ENCODE data around the gene THBS4.

The THBS4 gene

DNA sequence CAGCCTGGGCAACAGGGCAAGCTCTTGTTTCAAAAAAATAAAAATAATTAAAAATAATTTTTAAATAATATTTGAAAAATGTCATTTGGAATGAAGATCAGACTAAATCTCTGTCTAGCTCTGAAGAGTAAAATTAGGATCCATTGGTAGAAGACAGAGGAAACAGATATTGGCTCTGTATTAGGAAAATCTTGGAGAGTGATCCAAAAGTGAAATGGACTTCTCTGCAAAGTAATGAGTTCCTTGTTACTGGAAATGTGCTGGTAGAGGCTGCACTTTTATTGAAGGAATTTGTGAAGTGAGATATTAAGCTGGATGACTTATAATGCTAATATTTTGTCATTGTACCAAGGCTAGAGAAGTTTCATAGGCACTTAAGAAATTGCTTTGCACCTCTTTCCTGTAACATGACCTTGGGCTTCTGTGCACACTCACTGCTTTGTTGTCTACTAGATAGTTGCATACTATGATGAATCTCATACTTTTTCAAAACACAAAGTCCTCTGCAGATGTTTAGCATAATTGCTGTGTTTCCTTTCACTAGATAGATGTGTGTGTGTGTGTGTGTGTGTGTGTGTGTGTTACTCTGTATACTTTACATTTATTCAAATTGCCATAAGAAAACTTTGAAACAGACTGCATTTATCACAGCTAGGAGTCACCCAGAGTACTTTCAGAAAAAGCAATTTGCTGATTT, 13.1 kb downstream of the THBS4 start:
- DNase-seq (ENCODE audit: low read depth in 2 of 2), result no peak

DNA sequence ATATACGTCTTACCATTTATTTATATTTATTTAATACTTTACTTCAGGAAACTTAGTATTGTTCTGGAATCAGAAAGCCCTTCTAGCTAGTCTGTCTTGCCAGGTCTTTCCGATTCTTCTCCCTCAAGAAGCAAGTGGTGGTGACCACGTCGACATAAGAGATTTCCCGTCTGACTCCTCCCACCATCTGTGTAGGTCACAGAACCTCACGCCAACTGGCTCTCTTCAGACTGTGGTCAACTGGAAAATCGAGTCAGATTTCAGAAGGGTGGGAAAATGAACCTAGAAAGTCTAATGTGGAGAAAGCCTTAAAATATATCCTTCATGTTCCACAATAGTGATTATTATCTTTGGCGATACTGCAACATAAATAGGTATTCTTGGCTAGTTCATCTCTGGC, 17.3 kb downstream of the THBS4 start:
- DNase-seq (ENCODE audit: low read depth in 2 of 2), result no peak

DNA sequence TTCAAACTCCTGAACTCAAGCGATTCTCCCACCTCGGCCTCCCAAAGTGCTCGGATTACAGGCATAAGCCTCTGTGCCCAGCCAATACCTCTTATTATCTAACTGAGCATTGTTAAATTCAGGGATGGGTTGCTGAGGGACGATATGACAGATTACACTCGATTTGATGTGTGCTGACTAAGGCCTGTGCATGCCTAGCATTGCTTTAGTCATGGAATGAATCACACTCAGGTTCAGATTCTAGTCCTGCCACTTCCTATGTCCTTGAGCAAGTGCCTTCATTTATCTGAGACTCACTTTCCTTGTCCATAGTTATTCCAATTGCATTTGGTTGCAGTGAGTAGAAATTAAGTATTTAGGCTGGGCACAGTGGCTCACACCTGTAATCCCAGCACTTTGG, 19.5 kb downstream of the THBS4 start:
- no peak for DNase-seq (ENCODE audit: low read depth in 2 of 2)

DNA sequence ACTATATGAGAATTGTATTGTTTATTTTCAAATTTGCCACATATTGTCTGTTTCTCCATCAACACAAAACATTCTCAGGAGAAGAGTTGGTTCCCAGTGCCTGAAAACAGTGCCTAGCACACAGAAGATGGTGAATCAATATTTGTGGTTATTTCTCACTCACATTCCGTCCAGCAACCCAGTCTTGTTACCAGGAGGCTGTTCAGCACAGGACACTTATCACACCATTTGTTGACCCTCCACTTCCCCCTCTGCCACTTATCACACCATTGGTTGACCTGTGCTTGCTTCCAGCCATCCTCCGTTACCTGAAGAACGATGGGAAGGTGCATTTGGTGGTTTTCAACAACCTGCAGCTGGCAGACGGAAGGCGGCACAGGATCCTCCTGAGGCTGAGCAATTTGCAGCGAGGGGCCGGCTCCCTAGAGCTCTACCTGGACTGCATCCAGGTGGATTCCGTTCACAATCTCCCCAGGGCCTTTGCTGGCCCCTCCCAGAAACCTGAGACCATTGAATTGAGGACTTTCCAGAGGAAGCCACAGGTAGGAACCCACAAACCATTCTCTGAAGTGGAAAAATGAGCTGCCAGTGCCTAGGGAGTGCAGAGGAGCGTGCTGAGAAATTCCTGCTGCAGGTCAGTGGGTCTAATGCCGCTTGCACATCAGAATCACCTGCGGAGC, 20.5 kb downstream of the THBS4 start:
- no peak for DNase-seq (ENCODE audit: low read depth in 2 of 2)

DNA sequence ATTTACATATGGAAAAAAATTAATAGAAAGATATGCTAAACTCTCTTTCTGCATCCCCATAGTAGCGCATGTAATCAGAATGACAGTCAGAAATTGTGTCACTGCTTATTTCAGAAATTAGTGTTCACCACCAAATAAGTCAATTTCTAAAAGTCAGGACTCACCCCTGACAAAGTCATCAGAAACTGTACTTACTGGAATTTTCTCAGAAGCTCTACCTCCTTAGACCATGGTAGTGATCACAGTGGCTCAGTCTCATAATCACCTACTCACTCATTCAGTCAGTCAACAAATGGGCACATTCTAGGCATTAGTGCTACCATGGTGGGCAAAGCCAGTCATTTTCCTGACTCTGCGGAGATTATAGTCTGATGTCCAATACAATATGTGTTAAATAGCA, 22.0 kb downstream of the THBS4 start:
- DNase-seq (ENCODE audit: low read depth in 2 of 2), result no peak

DNA sequence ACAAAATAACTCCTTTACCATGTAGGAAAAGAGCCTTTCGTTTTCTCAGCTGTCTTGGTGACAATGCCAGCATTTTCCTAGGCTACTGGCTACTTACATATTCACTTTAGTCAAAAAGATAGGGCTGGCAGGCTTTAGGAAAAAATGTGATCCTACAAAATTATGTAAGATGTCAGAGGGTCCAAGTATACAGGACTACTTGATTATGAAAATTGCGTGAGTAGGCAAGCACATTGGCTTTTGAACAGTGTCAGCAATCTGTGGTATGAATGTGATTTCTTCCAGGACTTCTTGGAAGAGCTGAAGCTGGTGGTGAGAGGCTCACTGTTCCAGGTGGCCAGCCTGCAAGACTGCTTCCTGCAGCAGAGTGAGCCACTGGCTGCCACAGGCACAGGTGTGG, 22.8 kb downstream of the THBS4 start:
- no peak for DNase-seq (ENCODE audit: low read depth in 2 of 2)

DNA sequence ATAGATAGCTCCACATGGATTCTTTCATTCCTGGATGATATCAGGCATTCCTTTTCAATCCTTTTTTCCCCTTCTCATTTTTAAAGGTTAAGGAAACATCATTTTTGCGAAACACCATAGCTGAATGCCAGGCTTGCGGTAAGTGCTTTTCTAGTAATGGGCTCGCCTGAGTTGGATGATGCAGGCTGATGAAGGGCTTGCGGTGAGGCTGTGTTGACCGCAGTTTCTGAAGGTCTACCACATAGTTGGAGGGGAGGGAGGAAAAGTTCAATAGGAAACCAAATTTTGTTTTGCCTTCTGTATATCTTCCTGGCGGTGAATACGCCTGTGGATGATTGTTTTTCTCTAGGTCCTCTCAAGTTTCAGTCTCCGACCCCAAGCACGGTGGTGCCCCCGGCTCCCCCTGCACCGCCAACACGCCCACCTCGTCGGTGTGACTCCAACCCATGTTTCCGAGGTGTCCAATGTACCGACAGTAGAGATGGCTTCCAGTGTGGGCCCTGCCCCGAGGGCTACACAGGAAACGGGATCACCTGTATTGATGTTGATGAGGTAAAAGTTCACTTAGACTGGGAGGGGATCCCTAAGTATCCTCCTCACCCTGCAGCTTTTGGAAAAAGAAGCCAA, 24.3 kb downstream of the THBS4 start:
- DNase-seq (ENCODE audit: low read depth in 2 of 2), result no peak

DNA sequence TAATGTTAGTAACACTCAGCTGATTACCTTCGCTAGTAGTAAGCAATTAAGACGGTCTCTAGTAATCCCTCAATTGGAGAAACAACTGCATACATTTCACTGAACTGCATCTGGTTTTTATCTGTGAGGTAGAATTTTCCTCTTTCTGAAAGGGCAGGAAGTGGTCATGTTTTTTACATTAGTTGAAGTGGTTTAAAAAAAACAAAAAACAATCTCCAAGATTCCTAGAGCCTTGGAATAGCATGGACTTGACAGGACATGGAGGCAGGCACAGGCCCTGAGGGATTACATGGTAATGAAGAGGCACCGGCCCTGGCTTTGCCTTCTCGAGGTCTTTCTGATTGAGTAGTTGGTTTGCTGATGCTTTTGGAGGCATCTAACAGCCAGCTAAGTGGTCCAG, 25.8 kb downstream of the THBS4 start:
- DNase-seq (ENCODE audit: low read depth in 2 of 2), result no peak

DNA sequence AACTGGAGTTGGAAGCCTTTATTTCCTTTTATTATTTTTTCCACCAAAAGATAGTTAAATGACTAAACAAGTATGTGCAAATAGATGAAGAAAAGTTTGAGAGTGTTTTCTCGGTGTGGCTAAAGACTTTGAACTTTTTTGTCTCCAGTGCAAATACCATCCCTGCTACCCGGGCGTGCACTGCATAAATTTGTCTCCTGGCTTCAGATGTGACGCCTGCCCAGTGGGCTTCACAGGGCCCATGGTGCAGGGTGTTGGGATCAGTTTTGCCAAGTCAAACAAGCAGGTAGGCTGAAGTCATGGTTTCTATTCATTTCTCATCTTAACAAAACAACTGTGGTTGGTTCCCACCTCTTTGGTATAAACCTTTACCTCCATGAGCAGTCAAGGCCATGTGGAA, 26.4 kb downstream of the THBS4 start:
- no peak for DNase-seq (ENCODE audit: low read depth in 2 of 2)

DNA sequence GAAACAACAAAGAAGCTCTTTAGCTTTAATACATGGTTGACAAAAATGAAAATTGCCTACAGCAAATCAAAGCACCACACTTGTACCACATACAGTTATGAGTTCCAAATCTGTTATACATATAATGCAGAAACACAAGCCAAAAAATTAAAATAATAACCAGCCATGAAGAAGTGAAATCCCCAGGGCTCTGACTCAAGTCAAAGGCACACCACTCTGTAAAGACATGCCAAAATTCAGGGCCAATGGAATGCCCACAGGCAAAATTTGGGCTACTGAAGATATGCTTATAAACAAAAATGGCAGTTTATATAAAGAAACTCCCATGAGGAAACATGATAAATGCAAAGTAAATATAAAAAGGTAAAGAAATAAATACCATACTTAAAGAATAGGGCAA, 29.0 kb downstream of the THBS4 start:
- DNase-seq (ENCODE audit: low read depth in 2 of 2), result no peak

DNA sequence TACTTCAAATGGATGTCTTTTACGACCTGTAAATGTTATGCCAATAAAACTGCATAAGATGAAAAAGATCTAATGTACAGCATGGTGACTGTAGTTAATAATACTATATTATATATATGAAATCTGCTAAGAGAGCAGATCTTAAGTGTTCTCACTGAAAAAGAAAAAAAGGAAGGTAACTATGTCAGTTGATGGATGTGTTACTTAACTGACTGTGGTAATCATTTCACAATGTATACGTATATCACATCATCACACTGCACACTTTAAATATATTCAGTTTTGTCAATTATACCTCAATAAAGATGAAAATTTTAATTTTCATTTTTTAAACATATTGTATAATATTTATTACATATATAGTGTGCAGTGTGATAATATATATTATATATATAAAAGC, 31.9 kb downstream of the THBS4 start:
- no peak for DNase-seq (ENCODE audit: low read depth in 2 of 2)

DNA sequence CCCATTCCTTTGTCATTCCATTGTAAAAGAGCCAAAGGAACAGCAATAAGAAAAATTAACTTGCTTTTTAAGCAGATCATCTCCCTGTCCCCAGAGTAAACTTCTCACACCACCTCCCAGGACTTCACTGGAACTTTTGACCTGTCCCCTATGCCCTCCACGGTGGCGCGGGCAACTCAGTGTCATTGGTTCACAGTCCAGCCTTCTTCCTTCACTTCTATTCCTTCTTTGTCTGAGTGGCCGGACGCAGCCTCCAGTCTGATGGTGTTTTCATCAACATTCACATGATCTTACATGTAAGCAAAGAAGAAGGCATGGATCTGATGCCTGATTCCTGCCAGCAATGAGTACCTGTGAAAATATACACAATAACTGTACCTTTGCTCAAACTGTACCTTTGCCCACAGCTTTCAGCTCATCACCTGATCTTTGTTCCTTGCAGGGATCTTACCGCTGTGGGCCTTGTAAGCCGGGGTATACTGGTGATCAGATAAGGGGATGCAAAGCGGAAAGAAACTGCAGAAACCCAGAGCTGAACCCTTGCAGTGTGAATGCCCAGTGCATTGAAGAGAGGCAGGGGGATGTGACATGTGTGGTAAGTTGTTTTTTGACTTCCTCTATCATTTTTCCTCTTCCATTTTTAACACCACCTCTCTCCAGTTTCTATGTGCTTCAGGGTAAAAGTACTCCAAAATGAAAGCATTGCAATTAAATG, 32.5 kb downstream of the THBS4 start:
- DNase-seq (ENCODE audit: low read depth in 2 of 2), result no peak

DNA sequence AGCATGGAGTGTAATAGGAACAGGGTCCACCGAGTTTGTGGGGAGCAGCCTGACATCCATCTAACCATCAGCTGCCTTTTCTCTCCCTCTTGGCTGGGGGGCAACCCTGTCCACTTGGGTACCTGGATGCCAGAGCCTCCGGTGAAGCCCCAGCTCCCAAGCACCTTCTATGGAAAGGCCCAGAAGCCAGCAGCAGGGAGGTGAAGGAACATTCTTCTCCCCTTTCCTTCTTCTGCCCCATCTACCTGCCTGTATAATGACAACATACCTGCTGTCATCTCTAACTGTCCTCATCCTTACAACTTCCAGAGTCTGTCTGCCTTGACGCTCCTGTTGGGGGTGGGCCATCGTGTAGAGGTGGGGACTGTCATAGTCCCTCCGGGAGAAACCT, 33.1 kb downstream of the THBS4 start:
- no peak for DNase-seq (ENCODE audit: low read depth in 2 of 2)

DNA sequence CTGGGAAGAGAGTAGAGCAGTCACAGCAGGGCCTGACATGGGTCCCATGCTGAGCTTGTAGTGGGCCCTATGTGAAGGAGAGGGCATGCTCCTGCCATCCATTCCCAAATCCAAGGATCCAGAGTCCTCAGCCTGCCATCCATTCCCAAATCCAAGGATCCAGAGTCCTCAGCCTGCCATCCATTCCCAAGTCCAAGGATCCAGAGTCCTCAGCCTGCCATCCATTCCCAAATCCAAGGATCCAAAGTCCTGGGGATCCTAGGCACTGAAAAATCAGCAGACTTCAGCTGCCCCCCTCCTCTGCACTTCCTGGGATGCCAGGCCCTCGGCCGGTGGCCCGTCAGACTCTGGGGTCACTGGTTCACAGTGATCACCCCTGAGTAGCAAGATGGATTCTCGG, 33.6 kb downstream of the THBS4 start:
- no peak for DNase-seq (ENCODE audit: low read depth in 2 of 2)

DNA sequence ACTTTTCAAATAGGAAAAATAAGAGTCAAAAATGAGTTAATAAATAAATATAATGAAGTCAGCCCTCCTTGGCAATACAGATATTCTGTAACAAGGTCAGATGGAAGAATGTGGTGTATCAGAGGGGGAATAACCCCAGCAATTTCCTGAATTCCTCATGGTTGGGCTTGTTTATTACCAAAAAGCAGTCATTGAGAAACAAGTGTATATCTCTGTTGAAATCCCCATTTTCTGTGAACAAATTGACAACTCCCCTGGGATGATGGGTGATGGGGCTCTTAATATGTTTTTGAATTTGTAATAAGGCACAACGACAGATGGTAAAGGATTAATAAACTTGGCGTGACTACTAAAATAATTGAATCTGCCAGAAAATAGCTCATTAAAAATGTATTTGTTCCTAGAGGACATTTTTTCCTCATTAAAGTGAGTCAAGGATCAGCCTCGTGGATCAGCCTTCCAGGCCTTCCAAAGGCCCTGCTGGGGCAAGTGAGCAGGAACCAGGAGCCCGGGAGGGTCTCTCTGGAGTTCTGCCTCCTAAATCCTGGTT, 34.2 kb downstream of the THBS4 start:
- no peak for DNase-seq (ENCODE audit: low read depth in 2 of 2)

DNA sequence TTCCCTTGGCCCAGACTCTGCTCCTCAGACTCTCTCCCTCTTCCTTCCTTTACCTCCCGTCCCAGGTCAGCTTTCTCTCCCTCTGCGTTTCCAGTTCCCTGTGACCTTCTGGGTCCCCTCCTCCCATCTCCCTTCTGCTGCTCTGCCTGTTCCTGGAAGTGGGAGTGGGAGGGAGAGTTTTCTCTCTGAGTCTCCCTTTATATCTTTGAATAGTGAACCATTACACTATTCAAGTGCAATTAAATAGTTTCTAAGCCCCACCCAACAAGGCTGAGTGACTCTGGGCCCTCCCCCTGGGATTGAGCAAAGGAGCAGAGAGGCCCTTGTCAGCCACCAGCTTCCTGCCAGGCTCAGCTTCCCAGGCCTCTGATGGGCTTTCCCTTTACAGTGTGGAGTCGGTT, 34.8 kb downstream of the THBS4 start:
- no peak for DNase-seq (ENCODE audit: low read depth in 2 of 2)

DNA sequence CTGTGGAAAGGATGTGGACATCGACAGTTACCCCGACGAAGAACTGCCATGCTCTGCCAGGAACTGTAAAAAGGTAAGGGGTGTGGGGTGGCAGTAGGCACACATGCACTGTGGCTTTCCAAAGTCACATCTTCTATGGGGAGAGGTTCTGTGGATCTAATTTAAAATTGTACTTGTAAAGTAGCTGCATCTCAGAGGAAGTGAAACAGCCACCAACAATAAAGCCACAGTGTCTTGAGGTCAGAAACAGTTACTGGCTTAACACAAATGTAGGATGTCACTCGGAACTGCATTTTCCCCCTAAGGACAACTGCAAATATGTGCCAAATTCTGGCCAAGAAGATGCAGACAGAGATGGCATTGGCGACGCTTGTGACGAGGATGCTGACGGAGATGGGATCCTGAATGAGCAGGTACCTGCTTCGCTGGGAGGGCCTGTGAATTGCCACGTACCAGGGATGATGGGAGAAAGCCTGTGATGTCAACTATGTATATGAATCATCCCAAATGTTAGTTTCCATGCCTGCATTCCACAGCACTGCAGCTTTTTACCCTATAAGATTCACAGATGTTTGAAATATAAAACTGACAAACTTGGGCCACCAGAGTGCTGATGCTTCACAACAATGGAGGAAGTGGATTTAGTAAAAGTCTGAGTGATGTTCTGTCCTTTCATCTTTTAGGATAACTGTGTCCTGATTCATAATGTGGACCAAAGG, 35.3 kb downstream of the THBS4 start:
- DNase-seq (ENCODE audit: low read depth in 2 of 2), result no peak

DNA sequence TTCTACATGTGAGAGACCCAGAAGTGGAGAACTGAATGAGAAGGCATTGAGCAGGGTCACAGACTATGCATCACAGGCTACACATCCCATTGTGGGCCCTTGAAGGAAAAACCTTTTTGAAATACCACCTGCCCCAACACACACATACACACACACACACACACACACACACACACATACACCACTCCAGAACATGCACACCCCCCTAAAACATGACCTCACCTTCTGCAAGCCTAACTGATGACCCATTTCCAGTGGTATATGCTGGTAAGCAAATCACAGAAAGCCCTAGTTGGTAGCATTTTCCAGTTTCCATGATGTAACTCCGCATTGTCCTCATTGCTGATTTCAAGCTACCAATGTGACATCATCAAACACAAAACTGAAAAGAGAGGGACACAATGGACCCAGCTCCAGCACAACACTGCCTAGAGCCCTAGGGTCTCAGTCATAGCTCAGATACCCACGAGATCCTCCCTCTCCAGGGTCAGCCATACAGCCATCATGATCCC, 36.4 kb downstream of the THBS4 start:
- DNase-seq (ENCODE audit: low read depth in 2 of 2), result no peak

DNA sequence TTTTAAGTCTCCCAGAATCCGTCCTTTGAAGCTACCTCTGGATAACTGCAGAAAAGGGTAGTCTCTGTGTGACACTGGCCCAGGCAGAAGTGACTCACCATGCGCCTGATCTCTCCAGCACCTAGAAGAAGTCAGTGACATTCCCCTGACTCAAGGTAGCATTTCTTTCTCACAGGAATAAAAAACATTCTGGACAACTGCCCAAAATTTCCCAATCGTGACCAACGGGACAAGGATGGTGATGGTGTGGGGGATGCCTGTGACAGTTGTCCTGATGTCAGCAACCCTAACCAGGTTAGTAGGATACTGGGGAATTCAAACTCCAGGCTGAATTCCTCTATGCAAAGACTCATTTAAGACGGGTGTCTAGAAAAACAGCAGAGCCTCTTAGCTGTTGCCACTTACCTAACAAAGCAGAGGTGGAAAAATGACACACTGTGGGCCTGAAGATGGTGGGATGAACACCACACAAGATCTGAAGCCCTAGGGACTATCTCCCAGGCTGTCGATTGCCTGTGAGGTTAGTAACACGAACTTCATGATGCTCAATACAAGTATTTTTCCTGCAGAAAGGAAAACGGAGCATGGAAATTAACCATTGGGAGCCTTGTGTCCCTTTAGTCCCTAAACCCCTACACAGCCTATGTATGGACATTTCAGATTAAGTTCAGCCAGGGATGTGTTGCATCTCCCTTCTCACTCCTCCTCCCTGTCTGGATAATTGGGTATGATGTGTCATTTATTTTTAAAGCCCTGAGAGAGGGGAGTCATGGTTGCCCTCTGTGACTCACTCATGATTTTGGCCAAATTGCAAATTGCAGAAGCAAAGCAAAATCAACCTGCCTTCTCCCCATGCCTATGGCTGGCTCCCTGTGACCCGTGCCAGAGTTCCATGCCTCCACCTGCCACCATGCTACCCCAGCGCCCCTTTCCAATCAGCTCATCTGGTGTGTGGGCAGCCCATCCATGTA, 37.2 kb downstream of the THBS4 start:
- DNase-seq (ENCODE audit: low read depth in 2 of 2), result no peak
